GM18907 (cell line): ENCODE results near the gene ZNF277.

Experiments
- ATAC-seq: cut with Tn5 transposase; IDR thresholded peaks from one replicate; pipeline ENCODE4 v1.9.1; 2021; ENCODE audit warnings: mild to moderate bottlenecking, moderate library complexity; ENCODE audit not compliant: unreplicated experiment

Gene ZNF277

GRCh38 chr7:112346381-112347060, 140.0 kb downstream of the ZNF277 start:
- no peak for ATAC-seq

- no peak for ATAC-seq
These were observed 140.6 kb downstream of the ZNF277 start for GRCh38 chr7:112347088-112347487.

- ATAC-seq: no peak
These were observed 144.1 kb downstream of the ZNF277 start for GRCh38 chr7:112350585-112350984.

- no peak for ATAC-seq
These were observed 150.1 kb downstream of the ZNF277 start for GRCh38 chr7:112356596-112356995.

- no peak for ATAC-seq
These were observed 150.6 kb downstream of the ZNF277 start for GRCh38 chr7:112357136-112357535.

- ATAC-seq: no peak
These were observed 152.0 kb downstream of the ZNF277 start for GRCh38 chr7:112358513-112358912.

GRCh38 chr7:112359086-112359485, 152.6 kb downstream of the ZNF277 start:
- ATAC-seq: no peak

- no peak for ATAC-seq
These were observed 154.2 kb downstream of the ZNF277 start for GRCh38 chr7:112360681-112361080.

GRCh38 chr7:112361154-112361553, 154.7 kb downstream of the ZNF277 start:
- ATAC-seq: no peak

GRCh38 chr7:112362053-112362650, 155.7 kb downstream of the ZNF277 start:
- ATAC-seq: no peak

GRCh38 chr7:112362731-112363131, 156.2 kb downstream of the ZNF277 start:
- ATAC-seq: no peak

GRCh38 chr7:112364388-112364787, 157.9 kb downstream of the ZNF277 start:
- ATAC-seq: no peak

GRCh38 chr7:112365551-112365950, 159.1 kb downstream of the ZNF277 start:
- ATAC-seq: no peak

GRCh38 chr7:112366886-112367285, 160.4 kb downstream of the ZNF277 start:
- ATAC-seq: no peak

- no peak for ATAC-seq
These were observed 163.9 kb downstream of the ZNF277 start for GRCh38 chr7:112370436-112370835.

GRCh38 chr7:112371701-112372100, 165.2 kb downstream of the ZNF277 start:
- ATAC-seq: no peak

GRCh38 chr7:112372101-112372500, 165.6 kb downstream of the ZNF277 start:
- ATAC-seq: no peak

- ATAC-seq: no peak
These were observed 171.1 kb downstream of the ZNF277 start for GRCh38 chr7:112377593-112377992.

GRCh38 chr7:112381311-112382091, 175.0 kb downstream of the ZNF277 start:
- no peak for ATAC-seq

GRCh38 chr7:112383671-112384417, 177.3 kb downstream of the ZNF277 start:
- ATAC-seq: peak; percentile 67

- ATAC-seq: no peak
These were observed 179.0 kb downstream of the ZNF277 start for GRCh38 chr7:112385516-112385915.
